GM12878 (cell line): ENCODE measurements around the gene CHST14. TPM values are rescaled to one million over a fixed set of nuclear protein-coding genes. Genes with fewer than 3 reads are reported as not detected.

Experiments
- ATAC-seq: fragments of 200-7000 bp; cut with Tn5 transposase; 3 replicates; pipeline ENCODE4 v1.9.1; 2020; ENCODE audit warnings: mild to moderate bottlenecking, moderate library complexity
- BruUV-seq: library from RNA; stranded (reverse); fragments of 400-500 nt; replicated peaks from 2 replicates; lab custom pipeline; 2021; lab: Mats Ljungman, UMichigan
- CTCF ChIA-PET: fragments of 300-600 bp; sonication (Branson Sonifier 250); formaldehyde crosslinking; extraction: SDS; loops from one replicate; lab custom pipeline; 2021; ENCODE audit warnings: inconsistent platforms; lab: Yijun Ruan, JAX
- POLR2A ChIA-PET: fragments of 350-600 bp; formaldehyde crosslinking; extraction: SDS; loops from one replicate; lab custom pipeline; 2021; ENCODE audit warnings: inconsistent platforms; lab: Charles Lee
- RAD21 ChIA-PET: fragments of 300-600 bp; sonication (Branson Sonifier 250); formaldehyde crosslinking; loops from one replicate; lab custom pipeline; 2023; ENCODE audit warnings: antibody characterized with exemption; ENCODE audit not compliant: unreplicated experiment; lab: Charles Lee
- SMC1A ChIA-PET: fragments of 300-600 bp; sonication (Branson Sonifier 250); formaldehyde crosslinking; loops from one replicate; lab custom pipeline; 2023; ENCODE audit not compliant: unreplicated experiment, uncharacterized antibody; lab: Charles Lee
- DNase-seq: peaks from one replicate; pipeline ENCODE4 v3.0.0-alpha.2; 2011; ENCODE audit warnings: low read depth, low spot score
- FAIRE-seq: peaks from 3 replicates; lab custom pipeline; 2011; peaks lifted over from hg19 to GRCh38; lab: Jason Lieb, UNC
- H2AFZ ChIP-seq: 2 replicates; pipeline ENCODE4 v1.6.0; 2011; ENCODE audit warnings: low read depth, low read length, control low read depth; ENCODE audit not compliant: control insufficient read depth
- H3K27ac ChIP-seq: 2 replicates; pipeline ENCODE4 v1.5.1; 2011; ENCODE audit warnings: control low read depth; ENCODE audit not compliant: control insufficient read depth, insufficient read depth
- H3K27me3 ChIP-seq, 2 experiments: replicated peaks in 1 of 2; 2 replicates each; pipeline versions ENCODE4 v1.6.0 to v1.6.1; 2011; ENCODE audit warnings: low read length in 1 of 2; ENCODE audit not compliant: control insufficient read depth in 2 of 2, insufficient read depth in 2 of 2
- H3K36me3 ChIP-seq, 2 experiments: 2 replicates each; pipeline ENCODE4 v1.5.1; 2011; ENCODE audit warnings: low read length in 1 of 2; ENCODE audit not compliant: control insufficient read depth in 2 of 2, insufficient read depth in 2 of 2
- H3K4me1 ChIP-seq: 2 replicates; pipeline ENCODE4 v1.6.1; 2011; ENCODE audit warnings: mild to moderate bottlenecking, low read length, moderate library complexity, mixed read lengths; ENCODE audit not compliant: control insufficient read depth, insufficient read depth
- H3K4me2 ChIP-seq: 2 replicates; pipeline ENCODE4 v1.6.0; 2011; ENCODE audit warnings: control low read depth; ENCODE audit not compliant: control insufficient read depth, insufficient read depth
- H3K4me3 ChIP-seq: fragments of 200-600 bp; sonication (generic); 2 replicates; pipeline ENCODE4 v1.5.1; 2016
- H3K79me2 ChIP-seq: 2 replicates; pipeline ENCODE4 v1.6.0; 2011; ENCODE audit warnings: low read length; ENCODE audit not compliant: control insufficient read depth, insufficient read depth
- H3K9ac ChIP-seq: 2 replicates; pipeline ENCODE4 v1.8.0; 2011; ENCODE audit warnings: low read length, control low read depth, mixed read lengths; ENCODE audit not compliant: control insufficient read depth, insufficient read depth
- H3K9me3 ChIP-seq: replicated peaks from 3 replicates; pipeline ENCODE4 v1.5.1; 2011; ENCODE audit warnings: mild to moderate bottlenecking, low read length; ENCODE audit not compliant: control insufficient read depth, insufficient read depth
- H4K20me1 ChIP-seq: 2 replicates; pipeline ENCODE4 v1.6.0; 2011; ENCODE audit not compliant: control insufficient read depth, insufficient read depth
- ATF3 ChIP-seq: IDR thresholded peaks from 2 replicates; pipeline ENCODE4 v1.6.1; 2011; ENCODE audit warnings: low read depth, mild to moderate bottlenecking, low read length, moderate library complexity, borderline replicate concordance; ENCODE audit errors: extremely low read depth
- CREB1 ChIP-seq: IDR thresholded peaks from 2 replicates; pipeline ENCODE4 v1.6.1; 2012; ENCODE audit warnings: low read depth, mild to moderate bottlenecking, inconsistent platforms
- EGR1 ChIP-seq, 2 experiments: IDR thresholded peaks; 1 replicate in 1 of 2; 2 replicates in 1 of 2; pipeline ENCODE4 v1.6.1; 2011 to 2012; ENCODE audit warnings: low read depth in 2 of 2, low read length in 2 of 2, borderline replicate concordance in 1 of 2, mild to moderate bottlenecking in 1 of 2, moderate library complexity in 1 of 2
- IRF4 ChIP-seq: IDR thresholded peaks from 2 replicates; pipeline ENCODE4 v1.6.1; 2011; ENCODE audit warnings: low read depth, low read length
- KAT2A ChIP-seq: conservative IDR thresholded peaks from 2 replicates; pipeline ENCODE4 v1.6.1; 2011; ENCODE audit warnings: low read depth, low read length; ENCODE audit not compliant: control insufficient read depth
- KLF5 ChIP-seq: fragments of 450-650 bp; IDR thresholded peaks from 2 replicates; pipeline ENCODE4 v1.6.1; 2014; ENCODE audit warnings: mild to moderate bottlenecking; ENCODE audit not compliant: partially characterized antibody
- LARP7 ChIP-seq: fragments of 450-650 bp; IDR thresholded peaks from 2 replicates; pipeline ENCODE4 v1.6.1; 2017; ENCODE audit warnings: mild to moderate bottlenecking
- MAX ChIP-seq: IDR thresholded peaks from 2 replicates; pipeline ENCODE4 v1.6.1; 2012; ENCODE audit warnings: low read depth, low read length, improper control_type of control experiment
- NFIC ChIP-seq: IDR thresholded peaks from 2 replicates; pipeline ENCODE4 v1.6.1; 2012; ENCODE audit warnings: low read depth, mild to moderate bottlenecking, inconsistent platforms, low read length, moderate library complexity
- NFYB ChIP-seq: IDR thresholded peaks from 2 replicates; pipeline ENCODE4 v1.6.1; 2011; ENCODE audit warnings: low read depth, mild to moderate bottlenecking, low read length, improper control_type of control experiment, moderate library complexity; ENCODE audit not compliant: insufficient read depth
- NR2C1 ChIP-seq: fragments of 450-650 bp; IDR thresholded peaks from 2 replicates; pipeline ENCODE4 v1.6.1; 2017; ENCODE audit warnings: antibody characterized with exemption, mild to moderate bottlenecking, moderate library complexity
- PKNOX1 ChIP-seq: fragments of 450-650 bp; IDR thresholded peaks from 2 replicates; pipeline ENCODE4 v1.6.1; 2016; ENCODE audit warnings: mild to moderate bottlenecking
- RAD21 ChIP-seq: IDR thresholded peaks from 2 replicates; pipeline ENCODE4 v1.6.1; 2011; ENCODE audit warnings: mild to moderate bottlenecking, low read depth, low read length, moderate library complexity; ENCODE audit not compliant: insufficient read depth
- SMAD5 ChIP-seq: IDR thresholded peaks from 2 replicates; pipeline ENCODE4 v1.6.1; 2016; ENCODE audit warnings: antibody characterized with exemption, low read depth
- SUPT20H ChIP-seq: IDR thresholded peaks from 2 replicates; pipeline ENCODE4 v1.6.1; 2011; ENCODE audit warnings: low read depth, mild to moderate bottlenecking, low read length, moderate library complexity, borderline replicate concordance; ENCODE audit not compliant: control insufficient read depth
- TAF1 ChIP-seq: IDR thresholded peaks from 2 replicates; pipeline ENCODE4 v1.6.1; 2011; ENCODE audit warnings: mild to moderate bottlenecking, low read depth, low read length, borderline replicate concordance
- TCF12 ChIP-seq: IDR thresholded peaks from 2 replicates; pipeline ENCODE4 v1.6.1; 2011; ENCODE audit warnings: low read depth, mild to moderate bottlenecking, low read length
- ZNF274 ChIP-seq: IDR thresholded peaks from one replicate; pipeline ENCODE4 v1.8.0; 2011; ENCODE audit not compliant: insufficient read length, insufficient read depth
- ZNF384 ChIP-seq: IDR thresholded peaks from 2 replicates; pipeline ENCODE4 v1.6.1; 2012; ENCODE audit warnings: low read depth, mild to moderate bottlenecking, low read length, improper control_type of control experiment, borderline replicate concordance
- WGBS: methylation state at CpG from one replicate; pipeline ENCODE4 v1.1.6; 2016; ENCODE audit warnings: low lambda C conversion rate; ENCODE audit not compliant: insufficient replicate concordance, insufficient coverage; ENCODE audit errors: missing lambda C conversion rate; 5-methylcytosine and 5-hydroxymethylcytosine counted together
- in situ Hi-C: fragments of 300-500 bp; cut with MboI; formaldehyde crosslinking; loops from 9 replicates; pipeline ENCODE4 v1.14.3; 2018; ENCODE audit warnings: mixed read lengths
- intact Hi-C: fragments of 100-400 bp; cut with micrococcal nuclease; formaldehyde crosslinking; loops from one replicate; pipeline ENCODE4 v1.14.2; 2022; ENCODE audit not compliant: unreplicated experiment
- polyA plus RNA-seq, 11 experiments: library from polyadenylated mRNA; depleted of rRNA in 4 of 11; unstranded in 6 of 11; stranded (reverse) in 5 of 11; fragments of >200 nt; fragmentation: Nextera tagmentation in 4 of 11; fragmentation: Illumina TruSeq in 1 of 11; extraction: Ambion mirVana in 4 of 11; extraction: Trizol in 1 of 11; gene quantifications; 1 replicate in 1 of 11; 2 replicates in 10 of 11; pipeline versions ENCODE4 v1.2.1 to v1.2.3, GENCODE V29; 2011 to 2016; ENCODE audit warnings: inconsistent platforms in 2 of 11, missing spikeins in 2 of 11, low read depth in 1 of 11
- total RNA-seq, 4 experiments: library from RNA; depleted of rRNA in 3 of 4; stranded (reverse); fragments of >200 nt in 3 of 4; fragmentation: Illumina TruSeq in 1 of 4; extraction: Trizol in 1 of 4; gene quantifications; 2 replicates each; pipeline versions ENCODE4 v1.2.1 to v1.2.3, GENCODE V29; 2013 to 2021

Gene CHST14
- total and polyA plus RNA-seq, 10 of the 15 experiments (the other 5 are each of a cell fraction or from before 2014, with no cell fraction given) = 1.3 to 12.8 (median 6.2) TPM

- no peak for TF ChIP-seq KLF5
- TF ChIP-seq LARP7 = no peak
- TF ChIP-seq SUPT20H = no peak
- peak; percentile 61 for TF ChIP-seq RAD21
- TF ChIP-seq KAT2A = no peak
- TF ChIP-seq IRF4 = no peak
- no peak for TF ChIP-seq SMAD5
- no peak for TF ChIP-seq CREB1
Observed at GRCh38 chr15:40506964-40507571, 36.3 kb downstream of the CHST14 start (continued).

- DNase-seq (no peak), ATAC-seq (no peak), FAIRE-seq (no peak)
- ChIA-PET POLR2A (no interaction called here), SMC1A (interaction anchor here (1.3 to 1.5 kb wide), 2 partner anchors 58 to 69 kb away, joined by 3 to 5 read pairs; no protein-coding TSS in a partner anchor), CTCF (interaction anchor here (0.8 to 2.0 kb wide), 8 partner anchors 11 to 230 kb away, joined by 3 to 8 read pairs (median 4); no protein-coding TSS in a partner anchor), RAD21 (interaction anchor here (0.5 kb wide), 1 partner anchor 57 kb away, joined by 3 read pairs; no protein-coding TSS in a partner anchor)
- Histone ChIP-seq H3K27me3 (no peaks in the 10 kb centered on the region), H3K9me3 (no peaks in the 10 kb centered on the region), H3K4me3 (no peak overlapping the region), H3K36me3 (no peaks in the 10 kb centered on the region), H4K20me1 (no peaks in the 10 kb centered on the region), H3K9ac (no peak overlapping the region), H3K4me1 (peaks cover 9% of the 10 kb centered on the region), H3K4me2 (no peak overlapping the region), H3K27ac (no peak overlapping the region), H3K79me2 (no peaks in the 10 kb centered on the region), H2AFZ (no peak overlapping the region)
- BruUV-seq = no TSS peak
- 0% methylated on average over 1 of the region's 1 CpG for WGBS
- intact Hi-C loops (loop anchor here (10.0 kb wide), 1 partner anchor 163 kb away; the partner anchor contains the start of gene CCDC9B), in situ Hi-C loops (no loop called here)
- TF ChIP-seq TCF12 (no peak), EGR1 (IDR thresholded peaks at IDR 0.05; ENCODE audit: borderline replicate concordance in 1 of 2, low read depth in 2 of 2, low read length in 2 of 2) (no peak), NR2C1 (no peak), KAT2A (no peak), ZNF274 (no peak), ZNF384 (no peak), ATF3 (no peak), PKNOX1 (no peak), RAD21 (no peak), NFIC (no peak), NFYB (no peak), TAF1 (no peak), MAX (no peak)
Observed at GRCh38 chr15:40508216-40508615, 37.4 kb downstream of the CHST14 start.
